SK-N-SH (cell line): ENCODE measurements around the gene NRTN.

Experiments used
- CTCF ChIP-seq: fragments of 200-600 bp; sonication (generic); IDR thresholded peaks from 2 replicates; pipeline ENCODE4 v1.6.1; 2017; ENCODE audit warnings: antibody characterized with exemption, mild to moderate bottlenecking, moderate library complexity
- EP300 ChIP-seq, 2 experiments: IDR thresholded peaks; 2 replicates each; pipeline versions ENCODE4 v1.4.0 to v1.6.1; 2012; ENCODE audit warnings: borderline replicate concordance in 1 of 2, low read depth in 1 of 2, low read length in 1 of 2
- MEF2A ChIP-seq: IDR thresholded peaks from 2 replicates; pipeline ENCODE4 v1.4.0; 2012; ENCODE audit warnings: low read depth, borderline replicate concordance
- MXI1 ChIP-seq: IDR thresholded peaks from 2 replicates; pipeline ENCODE4 v1.6.1; 2012; ENCODE audit warnings: mild to moderate bottlenecking, low read depth, low read length, improper control_type of control experiment
- RAD21 ChIP-seq: IDR thresholded peaks from 2 replicates; pipeline ENCODE4 v1.6.1; 2012; ENCODE audit warnings: mild to moderate bottlenecking, low read length
- REST ChIP-seq: IDR thresholded peaks from 2 replicates; pipeline ENCODE4 v1.6.1; 2012; ENCODE audit warnings: mild to moderate bottlenecking, low read depth, low read length, moderate library complexity
- RFX5 ChIP-seq: IDR thresholded peaks from 2 replicates; pipeline ENCODE4 v1.6.1; 2012; ENCODE audit warnings: mild to moderate bottlenecking, improper control_type of control experiment, low read length
- SMC3 ChIP-seq: IDR thresholded peaks from 2 replicates; pipeline ENCODE4 v1.6.1; 2012; ENCODE audit warnings: low read depth, low read length, improper control_type of control experiment
- TCF12 ChIP-seq: IDR thresholded peaks from 2 replicates; pipeline ENCODE4 v1.4.0; 2012
- USF1 ChIP-seq: IDR thresholded peaks from 2 replicates; pipeline ENCODE4 v1.4.0; 2012; ENCODE audit warnings: low read depth, borderline replicate concordance
- YY1 ChIP-seq: IDR thresholded peaks from 2 replicates; pipeline ENCODE4 v1.4.0; 2012; ENCODE audit warnings: low read depth, mild to moderate bottlenecking

- TF ChIP-seq USF1 (no peak), CTCF (no peak), MEF2A (no peak), EP300 (IDR thresholded peaks at IDR 0.05; ENCODE audit: borderline replicate concordance in 1 of 2, low read depth in 1 of 2, low read length in 1 of 2) (no peak), RAD21 (no peak), TCF12 (no peak), RFX5 (no peak), REST (no peak), YY1 (no peak), SMC3 (no peak), MXI1 (no peak)
Measured at GRCh38 chr19:5829567-5830310, 24.9 kb downstream of the NRTN start.
